GM21423 (cell line): ENCODE data around the gene CACNA2D2.

Experiments
- ATAC-seq: cut with Tn5 transposase; IDR thresholded peaks from one replicate; pipeline ENCODE4 v1.9.1; 2021; ENCODE audit warnings: mild to moderate bottlenecking, moderate library complexity; ENCODE audit not compliant: unreplicated experiment

The CACNA2D2 gene

DNA sequence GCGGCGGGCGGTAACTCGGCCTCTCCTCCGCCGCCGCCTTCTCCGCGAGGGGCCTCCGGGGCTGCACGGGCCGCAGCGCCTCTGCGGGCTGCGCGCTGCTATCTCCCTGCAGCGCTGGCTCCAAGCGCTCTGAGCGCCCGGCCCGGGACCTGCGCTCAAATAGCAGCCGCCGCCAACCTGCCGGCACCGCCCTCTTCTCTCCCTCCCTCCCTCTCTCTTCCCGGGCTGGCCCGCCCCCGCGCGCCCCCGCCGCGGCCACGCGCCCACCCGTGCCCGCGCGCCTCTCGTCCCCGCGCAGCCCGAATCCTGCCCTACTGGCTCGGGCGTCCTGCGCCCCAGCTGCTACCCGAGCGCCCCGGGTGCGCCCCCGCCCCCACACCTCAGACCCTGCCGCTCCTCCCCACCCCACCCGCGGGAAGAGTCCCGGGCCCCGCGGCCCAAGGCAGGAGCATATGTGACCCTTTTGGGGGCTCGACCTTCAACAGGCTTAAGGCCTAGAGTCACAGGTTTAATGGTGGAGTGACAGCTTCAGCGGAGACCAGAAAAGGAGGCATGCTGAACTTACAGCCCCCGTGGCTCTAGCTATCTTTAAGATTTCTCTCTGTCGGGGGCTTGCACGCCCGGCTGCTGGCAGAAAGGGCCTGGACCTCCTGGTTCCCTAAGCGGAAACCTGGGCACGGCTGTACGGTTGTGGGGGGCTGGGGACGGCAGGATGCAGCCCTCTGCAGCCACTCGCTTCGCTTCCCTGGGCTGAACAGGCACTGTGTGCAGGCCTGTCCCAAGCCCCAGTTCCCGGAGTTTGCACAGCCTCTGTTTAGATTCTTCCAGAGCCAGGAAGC, at the start of gene CACNA2D2:
Gene CACNA2D2 (minus strand): TSS at position 131 of the 839 bp plus-strand sequence. CDS start 211 bp downstream, outside the sequence.
- ATAC-seq: no peak

DNA sequence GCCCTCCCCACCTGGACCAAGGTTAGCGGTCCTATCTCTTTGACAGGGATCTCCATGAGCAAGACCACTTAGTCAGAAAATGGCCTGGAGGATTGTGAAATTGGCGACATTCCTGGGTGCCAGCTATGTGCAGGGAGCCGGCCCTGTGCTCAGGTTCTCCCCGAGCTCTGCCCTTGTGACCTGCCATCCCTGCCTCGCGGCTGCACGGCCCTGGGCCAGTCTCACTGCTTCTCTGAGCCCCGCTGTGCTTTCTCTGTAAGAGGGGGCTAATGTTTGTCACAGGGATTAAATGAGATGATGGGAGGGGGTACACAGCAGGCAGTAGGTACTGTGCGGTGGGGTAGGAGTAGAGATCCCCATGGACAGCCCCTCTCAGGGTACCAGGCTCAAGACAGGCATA, 49.2 kb upstream of the CACNA2D2 start:
- ATAC-seq: no peak

DNA sequence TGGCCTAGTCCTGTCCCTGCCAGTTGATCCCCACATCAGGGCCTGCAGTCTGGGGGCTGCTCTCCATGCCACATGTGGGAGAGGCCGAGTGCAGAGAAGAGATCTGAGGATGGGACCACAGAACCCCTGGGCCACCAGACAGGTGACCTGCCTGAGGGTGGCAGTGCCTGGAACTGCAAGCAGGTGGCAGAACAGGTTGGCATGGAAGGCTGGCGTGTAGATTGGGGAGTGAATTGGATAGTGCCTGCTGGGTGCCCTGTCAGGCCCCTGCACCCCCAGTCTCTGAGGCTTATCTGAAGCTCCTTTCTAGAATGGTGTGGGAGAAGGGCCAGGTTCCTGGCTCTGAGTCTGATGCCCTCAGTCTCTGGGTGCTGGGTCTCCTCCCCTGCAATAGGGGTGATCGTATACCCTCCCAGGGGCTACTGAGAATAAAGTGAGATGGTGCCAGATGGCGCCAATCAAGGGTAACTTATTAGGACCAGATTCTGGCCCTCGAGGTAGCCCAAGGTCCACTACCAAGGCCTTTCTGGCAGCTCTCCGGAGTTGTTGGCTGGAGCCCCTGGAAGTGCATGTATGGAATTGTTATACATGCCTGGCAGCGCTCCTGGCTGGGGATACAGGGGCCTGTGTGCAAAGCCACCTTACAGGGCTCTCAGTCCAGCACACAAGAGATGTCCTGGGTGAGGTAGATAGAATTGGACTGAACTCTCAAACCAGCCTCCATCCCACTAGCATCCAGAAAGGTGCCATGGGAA, 48.4 kb upstream of the CACNA2D2 start:
- ATAC-seq: no peak

DNA sequence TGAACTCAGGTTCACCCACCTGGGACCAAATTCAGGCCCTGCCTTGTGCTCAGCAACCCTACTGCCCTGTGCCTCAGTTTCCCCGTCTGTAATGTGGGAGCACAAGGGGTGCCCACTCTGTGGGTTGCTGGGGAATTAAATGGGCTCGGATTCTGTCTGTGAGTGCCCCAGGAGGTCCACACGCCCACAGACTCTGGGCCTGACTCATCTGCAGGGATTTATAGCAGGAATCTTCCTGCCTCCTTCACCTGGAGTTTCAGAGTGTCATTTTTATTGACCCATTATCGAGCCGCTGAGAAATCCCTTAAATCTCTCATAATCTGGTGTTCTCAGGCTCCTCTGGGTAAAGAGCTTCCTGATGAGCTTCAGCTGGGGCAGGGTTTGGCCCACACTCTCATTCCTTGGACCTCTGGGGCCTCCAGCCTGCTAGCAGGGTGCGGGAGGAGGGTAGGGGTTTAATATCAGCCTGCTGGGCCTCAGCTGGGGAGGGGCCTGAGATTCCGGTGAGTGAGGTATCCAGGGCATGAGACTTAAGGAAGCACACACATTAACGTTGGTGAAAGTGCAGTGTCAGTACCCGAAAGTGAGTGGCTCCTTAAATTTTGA, 47.7 kb upstream of the CACNA2D2 start:
- ATAC-seq: no peak

DNA sequence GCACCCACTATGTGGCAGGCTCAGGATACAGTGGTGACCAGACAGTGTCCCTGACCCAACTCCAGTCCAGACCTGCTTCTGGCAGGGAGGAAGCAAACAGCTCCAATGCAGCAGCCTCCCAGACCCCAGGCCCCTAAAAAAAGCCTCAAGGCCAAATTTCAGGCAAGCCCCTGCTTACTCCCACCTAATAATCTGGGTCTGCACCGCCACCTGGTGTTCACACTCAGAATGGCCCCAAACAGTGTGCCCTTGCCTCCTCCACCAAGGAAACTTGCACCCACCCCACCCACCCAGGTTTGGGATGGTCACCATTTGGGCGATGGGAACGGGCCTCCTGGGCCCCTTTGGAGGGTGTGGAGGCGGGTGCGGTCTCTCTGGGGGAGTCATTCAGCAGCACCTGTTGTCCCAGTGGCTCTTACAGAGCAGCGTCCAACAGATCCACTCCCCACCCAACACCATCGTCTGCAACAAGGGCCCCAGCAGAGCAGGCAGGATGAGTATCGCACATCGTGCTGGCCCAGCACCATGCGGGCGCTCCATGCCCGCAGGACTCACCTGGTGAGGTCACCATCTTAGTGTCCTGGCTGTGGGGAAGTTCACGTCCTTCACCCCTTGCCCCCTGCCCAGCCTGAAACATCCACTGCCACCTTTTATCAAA, 46.8 kb upstream of the CACNA2D2 start:
- no peak for ATAC-seq

DNA sequence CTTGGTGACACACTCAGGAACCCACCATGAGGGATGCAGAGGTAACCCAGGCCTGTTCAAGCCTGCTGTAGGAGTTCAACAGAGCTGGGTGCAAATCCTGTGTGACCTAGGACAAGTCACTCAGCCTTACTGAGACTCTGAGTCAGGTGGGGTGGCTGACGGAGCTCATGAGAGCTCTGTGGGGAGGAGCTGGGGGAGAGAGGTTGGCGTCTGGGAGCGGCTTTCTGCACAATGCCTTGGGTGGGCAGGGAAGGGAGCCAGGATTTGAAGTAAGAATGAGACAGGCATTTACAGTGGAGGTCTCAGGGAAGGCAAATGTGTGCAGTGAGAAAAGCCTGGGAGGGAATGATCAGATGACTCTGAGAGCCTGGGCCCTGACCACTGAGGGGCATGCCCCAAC, 45.8 kb upstream of the CACNA2D2 start:
- no peak for ATAC-seq

DNA sequence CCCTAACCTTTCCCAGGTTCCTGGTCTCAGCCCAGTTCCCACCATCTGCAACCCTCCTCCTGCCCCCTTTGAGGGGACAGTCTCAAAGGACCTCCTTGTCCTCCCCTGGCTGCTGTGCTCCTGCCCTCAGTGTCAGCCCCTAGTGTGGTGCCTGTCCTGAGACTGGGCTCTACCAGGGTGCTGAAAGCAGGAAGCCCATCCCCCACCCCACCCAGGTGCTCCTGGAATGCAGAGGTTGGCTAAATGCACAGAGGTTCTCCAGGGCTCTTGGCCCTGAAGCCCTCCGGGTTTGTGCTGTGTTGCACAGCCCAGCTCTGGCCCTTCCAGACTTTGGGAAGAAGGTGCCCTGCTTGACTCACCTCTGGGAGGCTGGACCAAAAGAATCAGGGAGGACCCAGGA, 42.3 kb upstream of the CACNA2D2 start:
- no peak for ATAC-seq

DNA sequence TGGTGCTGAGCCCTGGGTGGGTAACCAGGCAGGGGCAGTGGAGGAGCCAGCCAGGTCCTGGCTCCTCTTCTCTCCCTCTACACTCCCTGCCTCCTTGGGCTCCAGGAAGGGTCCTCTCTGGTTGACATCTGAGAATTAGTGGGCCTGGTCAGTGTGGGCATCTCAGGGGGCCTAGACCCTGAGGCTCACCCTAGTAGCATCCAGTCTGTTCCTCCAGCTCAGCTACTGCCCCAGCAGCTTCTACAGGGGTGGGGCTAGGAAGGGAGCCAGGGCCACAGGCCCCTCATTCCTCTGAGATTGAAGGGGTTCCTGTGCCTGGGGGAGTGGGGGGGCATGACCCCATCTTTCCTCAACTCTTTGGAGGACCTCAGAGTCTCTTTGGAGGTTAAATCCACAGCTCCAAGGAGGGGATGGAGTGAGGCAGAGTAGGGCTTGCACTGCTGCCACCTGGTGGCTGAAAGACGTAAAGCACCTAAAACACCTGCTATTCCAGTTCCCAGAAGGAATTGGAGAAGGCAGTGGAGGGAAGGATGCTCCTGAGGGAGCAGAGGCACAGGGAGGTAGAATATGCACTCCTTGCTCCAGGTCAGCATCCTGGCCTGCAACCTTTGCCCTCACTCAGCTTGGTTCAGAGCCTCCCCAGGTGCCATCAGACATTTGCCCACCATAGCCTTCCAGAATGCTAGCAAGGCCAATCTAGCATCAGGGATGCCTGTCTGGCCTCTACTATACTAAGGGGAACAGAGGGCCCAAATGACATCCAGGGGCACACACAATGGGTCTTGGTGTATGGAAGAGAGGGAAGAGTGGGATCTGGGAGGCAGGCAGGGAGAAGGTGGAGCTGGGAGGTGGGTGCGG, 39.0 kb upstream of the CACNA2D2 start:
- no peak for ATAC-seq

DNA sequence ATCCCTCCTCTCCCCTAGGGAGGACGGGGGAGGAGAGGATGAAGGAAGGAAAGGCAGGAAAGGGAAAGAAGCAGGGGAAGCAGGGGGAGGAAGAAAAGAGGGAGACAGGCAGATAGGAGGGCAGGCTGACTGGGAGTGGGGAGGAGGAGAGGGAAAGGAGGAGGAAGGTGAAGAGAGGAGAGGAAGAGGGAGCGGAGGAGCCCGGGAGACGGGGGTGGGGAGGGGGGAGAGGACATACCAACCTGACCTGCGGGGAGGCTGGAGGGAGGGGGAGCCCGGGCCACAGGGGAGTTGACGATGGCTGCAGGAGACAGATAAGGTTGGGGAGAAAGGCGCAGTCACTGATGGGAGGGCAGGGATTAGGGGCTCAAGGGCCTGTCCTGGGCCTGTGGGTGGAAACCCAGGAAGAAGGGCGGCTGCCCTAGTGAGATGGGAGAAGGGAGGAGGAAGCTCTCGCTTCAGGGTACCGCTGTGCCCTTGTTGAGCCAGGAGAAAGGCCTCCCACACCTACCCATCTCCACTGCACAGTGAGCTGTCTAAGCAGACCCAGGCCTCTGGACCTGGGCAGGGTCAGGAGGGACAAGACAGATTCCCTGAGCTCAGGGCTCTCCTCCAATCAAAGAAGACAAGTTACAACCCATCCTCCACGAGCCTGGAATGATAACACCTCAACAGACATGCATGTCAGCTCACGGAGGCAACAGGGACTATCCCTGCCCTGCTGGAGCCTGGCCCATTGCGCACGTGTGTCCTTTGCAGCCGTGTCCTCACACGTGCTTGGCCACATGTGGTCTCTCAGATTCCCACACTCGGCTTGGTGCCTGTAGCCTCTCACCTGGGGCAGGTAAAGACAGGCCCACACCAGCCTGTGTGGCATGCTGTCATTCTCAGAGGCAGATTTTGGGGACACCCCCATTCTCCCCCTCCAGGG, 36.2 kb upstream of the CACNA2D2 start:
- no peak for ATAC-seq

DNA sequence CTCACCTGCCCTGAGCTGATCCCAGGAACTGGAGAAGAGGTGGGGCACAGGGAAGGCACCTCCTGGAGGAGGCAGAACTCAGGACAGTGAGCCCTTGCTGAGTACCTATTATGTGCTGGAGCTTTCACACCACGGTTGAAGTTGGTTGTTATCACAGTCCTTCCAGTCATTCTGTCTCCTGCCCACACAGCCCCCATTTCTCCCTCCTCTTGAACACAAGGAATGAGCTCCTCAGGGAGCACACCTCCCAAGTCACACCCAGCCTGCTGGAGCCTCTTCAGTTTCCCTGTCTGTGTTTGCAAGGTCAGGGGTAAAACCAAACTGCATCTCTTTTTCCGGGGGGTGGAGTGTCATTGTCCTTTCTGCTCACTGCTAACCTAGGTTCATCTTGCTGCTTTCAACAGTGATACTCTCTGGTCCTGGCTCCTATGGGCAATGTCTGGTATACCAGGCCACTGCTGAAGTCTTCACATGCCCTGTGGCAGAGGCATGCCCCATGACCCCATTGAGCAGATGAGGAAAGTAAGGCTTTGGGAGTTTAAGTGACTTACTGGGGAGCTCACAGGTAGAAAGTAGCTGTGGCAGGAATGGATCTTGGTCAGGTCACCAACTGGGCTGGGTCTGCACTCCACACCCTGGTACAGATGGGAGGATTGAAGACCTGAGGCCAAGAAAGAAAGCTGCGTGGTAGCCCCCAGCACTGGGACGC, 34.1 kb upstream of the CACNA2D2 start:
- no peak for ATAC-seq

DNA sequence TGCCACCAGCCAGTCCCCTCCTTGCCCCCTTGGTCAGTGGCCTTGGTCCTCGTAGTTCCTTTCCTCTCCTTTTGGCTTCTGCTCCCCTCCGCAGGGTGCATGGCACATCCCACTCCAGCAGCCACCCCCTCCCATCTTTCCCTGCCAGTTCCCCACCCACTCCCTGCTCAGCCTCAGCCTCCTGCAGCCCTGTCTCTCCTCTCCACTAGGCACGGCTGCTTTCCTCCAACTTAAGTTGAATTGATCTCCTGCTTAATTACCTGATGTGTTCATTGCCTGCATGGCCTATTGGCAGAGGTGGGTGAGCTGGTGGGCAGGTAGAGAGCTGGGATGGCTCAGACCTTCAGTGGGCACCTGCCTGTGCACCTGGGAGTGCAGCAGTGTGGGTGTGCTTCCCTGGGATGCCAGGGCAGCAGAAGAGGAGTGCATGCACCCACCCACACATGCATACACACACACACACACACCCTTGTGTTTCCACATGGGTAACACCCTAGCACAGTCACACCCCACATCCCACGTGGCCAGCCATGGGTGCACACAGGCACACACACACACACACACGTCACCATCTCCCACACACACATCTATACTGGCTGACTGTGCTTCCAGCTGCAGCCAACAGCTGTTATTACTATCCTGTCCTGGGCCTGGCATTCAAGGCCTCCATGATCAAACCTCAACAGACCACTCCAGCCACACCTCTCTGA, 33.2 kb upstream of the CACNA2D2 start:
- no peak for ATAC-seq

DNA sequence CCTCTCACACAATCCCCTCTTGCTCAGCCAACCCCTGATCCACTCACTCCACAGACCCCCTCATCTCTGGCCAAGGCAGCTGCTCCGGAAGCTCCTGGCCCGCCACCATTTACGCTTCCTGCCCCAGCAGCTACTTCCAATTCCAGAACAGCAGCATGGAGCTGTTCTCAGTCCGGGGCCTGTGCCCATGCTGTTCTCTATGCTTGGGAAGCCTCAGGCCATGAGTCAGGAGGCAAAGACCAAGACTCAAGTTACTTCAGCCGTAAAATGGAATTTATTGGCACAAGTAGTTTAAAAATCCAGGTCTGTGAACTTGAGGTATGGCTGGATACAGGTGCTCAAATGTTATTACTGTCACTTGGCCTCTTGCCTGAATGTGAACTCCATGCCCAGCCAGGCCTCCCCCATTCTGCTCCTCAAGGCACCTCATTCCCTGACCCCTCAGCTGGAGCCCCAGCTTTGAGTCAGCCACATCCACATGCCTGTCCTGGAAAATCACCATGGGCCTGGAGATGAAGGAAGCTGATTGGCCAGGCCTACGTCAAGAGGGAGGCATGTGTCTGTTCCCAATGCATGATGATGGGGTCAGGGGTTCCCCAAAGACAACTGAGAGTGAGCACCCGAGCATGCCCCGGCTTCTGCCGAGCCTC, 31.4 kb upstream of the CACNA2D2 start:
- ATAC-seq: no peak

DNA sequence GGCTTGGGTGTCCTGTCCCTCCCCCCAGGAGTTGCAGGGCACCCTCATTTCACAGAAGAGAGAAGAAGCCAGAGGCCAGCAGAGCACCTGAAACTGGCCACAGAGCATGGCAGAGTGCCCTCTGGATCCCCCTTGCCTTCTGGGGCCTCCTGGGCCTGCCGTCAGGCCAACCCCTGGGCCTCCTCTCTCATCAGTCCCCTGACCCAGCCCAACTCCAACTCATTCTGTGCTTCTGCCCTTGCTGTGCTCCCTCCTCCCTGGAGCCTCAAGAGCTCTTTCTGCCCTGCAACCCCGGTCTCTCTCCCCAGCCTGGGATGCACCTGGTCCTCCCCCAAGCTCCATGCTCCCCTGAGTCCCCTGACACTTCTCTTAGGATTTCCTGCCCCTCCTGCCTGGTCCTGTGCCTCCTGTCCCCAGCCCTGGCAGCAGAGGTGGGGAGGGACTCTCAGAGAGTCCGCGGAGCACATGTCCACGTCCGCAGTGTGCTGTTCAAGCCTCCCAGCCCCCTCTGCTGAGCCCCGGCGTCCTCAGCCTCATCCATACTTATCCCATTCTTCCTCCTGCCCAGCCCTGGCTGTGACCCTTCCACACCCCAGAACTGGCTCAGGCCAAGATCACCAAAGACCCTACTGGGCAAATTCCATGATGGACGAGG, 30.5 kb upstream of the CACNA2D2 start:
- no peak for ATAC-seq

DNA sequence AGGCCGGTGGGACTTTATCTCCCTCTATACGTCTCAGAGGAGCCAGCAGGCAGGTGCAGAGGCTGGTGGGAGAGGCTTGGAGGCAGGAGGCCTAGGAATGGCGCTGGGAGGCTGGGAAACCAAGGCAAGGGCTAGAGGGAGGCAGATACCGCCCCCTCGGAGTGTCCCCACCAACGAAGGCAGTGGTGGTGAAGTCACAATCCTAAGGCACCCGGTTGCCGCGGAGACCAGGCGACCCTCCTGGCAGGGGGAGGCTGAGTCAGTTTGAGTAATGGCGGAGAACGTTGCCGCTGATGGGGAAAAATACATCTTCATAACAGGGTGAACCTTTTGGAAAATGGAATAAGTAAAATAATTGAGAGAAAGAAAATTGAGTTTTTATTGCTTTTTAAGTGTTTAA, 29.9 kb upstream of the CACNA2D2 start:
- ATAC-seq: no peak

DNA sequence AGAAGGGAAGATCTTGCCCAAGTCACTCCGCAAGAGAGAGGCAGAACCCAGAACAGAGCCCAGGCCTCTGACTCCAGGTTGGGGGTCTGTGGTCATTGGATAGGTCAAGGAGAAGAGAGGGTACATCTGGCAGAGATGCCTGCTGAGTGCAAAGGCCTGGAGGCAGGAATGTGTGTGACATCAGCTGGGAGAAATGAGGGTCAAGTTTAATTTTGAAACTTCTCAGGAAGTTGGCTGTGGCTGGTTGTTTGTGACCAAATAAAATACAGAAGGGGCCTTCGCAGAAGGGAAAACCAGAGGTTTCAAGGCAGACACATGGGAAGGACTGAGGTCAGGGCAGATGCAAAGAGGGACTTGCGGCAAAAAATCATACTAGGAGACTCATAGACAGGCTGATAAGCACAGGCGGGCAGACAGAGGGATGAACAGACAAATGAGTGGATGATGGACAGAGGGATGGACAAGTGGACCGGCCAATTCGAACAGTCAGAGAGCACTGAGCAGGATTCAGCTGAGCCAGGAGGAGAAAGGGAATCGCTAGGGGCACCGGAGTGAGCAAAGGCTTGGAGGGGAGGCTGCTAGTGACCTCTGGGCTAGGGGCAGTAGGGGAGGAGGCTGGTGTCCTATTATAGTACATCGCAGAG, 28.8 kb upstream of the CACNA2D2 start:
- ATAC-seq: no peak

DNA sequence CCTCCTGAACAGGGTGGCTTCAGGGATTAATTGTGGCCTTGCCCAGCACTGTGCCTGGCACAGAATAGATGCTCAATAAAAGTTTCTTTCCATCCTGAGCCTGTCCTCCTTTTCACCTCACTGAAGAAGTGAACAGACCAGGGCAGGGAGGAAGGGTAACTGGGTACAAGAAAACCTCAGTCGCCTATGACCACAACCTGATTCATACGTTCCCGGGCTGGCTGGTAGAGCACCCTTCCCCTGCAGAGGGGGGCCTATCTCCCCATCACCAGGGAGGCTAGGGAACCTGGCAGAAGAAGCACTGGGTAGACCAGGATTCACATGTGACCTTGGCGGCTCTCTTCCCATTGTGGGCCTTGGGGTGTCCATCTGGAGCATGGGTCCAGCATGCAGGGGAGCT, 27.8 kb upstream of the CACNA2D2 start:
- no peak for ATAC-seq
